Esophagus (tissue), 2 donors: ENCODE data around the gene ANP32D. TPM values are rescaled to one million over a fixed set of nuclear protein-coding genes. Genes with fewer than 3 reads are reported as not detected.
"Not testable (repeated sequence)": the region's sequence is repeated elsewhere in the genome, so short reads cannot be mapped to it uniquely, and the experiment has no call there.

Experiments
- H3K27ac ChIP-seq, 2 donors: one replicate each; pipeline ENCODE4 v1.5.1; 2013; ENCODE audit warnings: low read depth in 2 of 2, mild to moderate bottlenecking in 2 of 2, inconsistent platforms in 1 of 2, low read length in 1 of 2, moderate library complexity in 1 of 2
- H3K27me3 ChIP-seq, 2 donors: one replicate each; pipeline ENCODE4 v1.6.1; 2013; ENCODE audit warnings: low read length in 2 of 2, control low read depth in 1 of 2, mild to moderate bottlenecking in 1 of 2; ENCODE audit not compliant: insufficient read depth in 2 of 2, control insufficient read depth in 1 of 2
- H3K36me3 ChIP-seq, 2 donors: one replicate each; pipeline ENCODE4 v1.6.1; 2013; ENCODE audit warnings: low read length in 1 of 2; ENCODE audit not compliant: control insufficient read depth in 2 of 2, insufficient read depth in 2 of 2
- H3K4me1 ChIP-seq, 2 donors: one replicate each; pipeline ENCODE4 v1.6.1; 2013; ENCODE audit warnings: low read length in 1 of 2; ENCODE audit not compliant: control insufficient read depth in 2 of 2, insufficient read depth in 2 of 2
- H3K4me3 ChIP-seq, 2 donors: one replicate each; pipeline ENCODE4 v1.5.1; 2013; ENCODE audit warnings: low read length in 2 of 2, mild to moderate bottlenecking in 2 of 2, low read depth in 1 of 2, moderate library complexity in 1 of 2
- H3K9me3 ChIP-seq, 2 donors: one replicate each; pipeline ENCODE4 v1.6.1; 2013; ENCODE audit warnings: mild to moderate bottlenecking in 2 of 2, low read depth in 1 of 2, low read length in 1 of 2, moderate library complexity in 1 of 2; ENCODE audit not compliant: control insufficient read depth in 2 of 2, insufficient read depth in 1 of 2
- WGBS, 2 donors: extraction: QIAGEN DNeasy Blood & Tissue Kit; methylation state at CpG; one replicate each; pipeline ENCODE4 v1.1.7; 2013; 5-methylcytosine and 5-hydroxymethylcytosine counted together
- polyA plus RNA-seq, 2 donors: library from polyadenylated mRNA; stranded (reverse); fragments of 200-250 nt; gene quantifications; one replicate each; pipeline ENCODE4 v1.2.3, GENCODE V29; 2013
- donor health status: healthy with polysubstance abuse.
- donor health status: Bipolar disorder and iron deficiency.

The ANP32D gene
- polyA plus RNA-seq, result not detected

DNA sequence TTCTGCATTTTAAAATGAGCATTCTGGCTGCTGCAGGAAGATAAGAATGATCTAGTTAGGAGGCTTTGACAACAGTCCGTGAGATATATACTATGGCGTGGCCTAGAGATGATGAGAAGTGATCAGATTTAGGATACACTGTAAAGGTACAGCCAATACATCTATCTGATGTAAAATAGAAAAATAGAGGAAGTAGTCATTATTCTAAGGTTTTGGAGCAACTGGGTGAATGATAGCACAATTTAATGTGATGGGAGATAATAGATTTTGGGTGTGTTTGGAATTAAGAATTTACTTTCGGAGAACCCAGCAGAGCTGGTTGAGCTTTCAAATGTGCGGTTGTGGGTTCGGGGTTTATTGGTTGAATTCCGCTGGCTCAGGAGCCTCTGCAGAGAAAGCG is at the start of gene ANP32D:
Gene ANP32D, plus strand, starts transcription at position 301 of the 400 bp plus-strand sequence. CDS start 106 bp downstream, outside the sequence.
- H3K36me3 ChIP-seq, result no peaks in the 10 kb centered on the region
- no peaks in the 10 kb centered on the region for H3K4me1 ChIP-seq
- no peak within 1 kb of the TSS for H3K27ac ChIP-seq
- H3K4me3 ChIP-seq, result no peak within 1 kb of the TSS
- H3K9me3 ChIP-seq, result peaks cover 0 to 4% of the 10 kb centered on the region in 2 donors
- no peaks in the 10 kb centered on the region for H3K27me3 ChIP-seq
- 87 to 96% methylated on average over 7 of the region's 7 CpGs for WGBS, 2 donors

DNA sequence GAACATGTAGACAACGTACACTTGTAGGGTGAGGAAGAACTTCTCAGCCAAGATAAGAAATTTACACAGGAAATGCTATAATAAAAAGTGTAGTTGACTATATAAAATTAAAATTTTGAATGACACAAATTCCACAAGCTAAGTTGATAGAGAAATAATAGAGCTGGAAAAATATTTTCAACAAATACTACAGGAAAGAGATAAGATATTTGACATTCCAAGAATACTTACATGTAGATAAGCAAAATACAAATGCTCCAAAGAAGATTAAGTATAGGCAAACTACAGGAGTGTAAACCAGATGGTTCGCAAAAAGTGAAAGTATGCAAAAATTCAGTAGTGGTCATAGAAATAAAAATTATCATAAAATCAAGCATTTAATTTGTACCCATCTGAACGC is 49.2 kb upstream of the ANP32D start:
- Histone ChIP-seq H3K4me1 (no peaks in the 10 kb centered on the region), H3K36me3 (no peaks in the 10 kb centered on the region), H3K9me3 (no peaks in the 10 kb centered on the region), H3K27me3 (no peaks in the 10 kb centered on the region), H3K4me3 (no peak overlapping the region), H3K27ac (no peak overlapping the region)
- 56 to 74% methylated on average over 3 of the region's 3 CpGs for WGBS, 2 donors

GRCh38 chr12:48424644-48425043 is 47.7 kb upstream of the ANP32D start:
- WGBS, 2 donors, result 85 to 86% methylated on average over 1 of the region's 1 CpG
- no peaks in the 10 kb centered on the region for H3K9me3 ChIP-seq
- H3K4me3 ChIP-seq, result no peak overlapping the region
- no peaks in the 10 kb centered on the region for H3K36me3 ChIP-seq
- no peaks in the 10 kb centered on the region for H3K27me3 ChIP-seq
- H3K4me1 ChIP-seq, result no peaks in the 10 kb centered on the region
- no peak overlapping the region for H3K27ac ChIP-seq

GRCh38 chr12:48434016-48434415 is 38.3 kb upstream of the ANP32D start:
- not testable (repeated sequence) for H3K4me1 ChIP-seq, H3K9me3 ChIP-seq, H3K27ac ChIP-seq, H3K4me3 ChIP-seq, H3K36me3 ChIP-seq, H3K27me3 ChIP-seq
- WGBS, 2 donors, result 87 to 89% methylated on average over 10 of the region's 10 CpGs

DNA sequence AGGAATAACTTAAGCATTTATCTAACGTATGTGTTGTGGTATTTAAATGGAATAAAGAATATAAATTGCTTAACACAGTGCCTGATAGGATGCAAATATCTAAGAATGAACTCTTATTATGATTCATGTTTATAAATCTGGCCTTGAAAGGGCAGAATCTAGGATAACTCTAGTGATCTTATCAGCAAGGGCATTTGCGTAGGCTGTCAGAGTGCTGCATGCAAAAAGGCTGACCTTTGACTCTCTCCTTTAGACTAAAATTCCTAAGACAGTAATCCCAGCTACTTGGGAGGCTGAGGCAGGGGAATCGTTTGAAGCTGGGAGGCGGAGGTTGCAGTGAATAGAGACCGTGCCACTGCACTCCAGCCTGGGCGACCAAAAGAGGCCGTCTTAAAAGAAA is 31.3 kb upstream of the ANP32D start:
- H3K27me3 ChIP-seq, result no peaks in the 10 kb centered on the region
- no peak overlapping the region for H3K27ac ChIP-seq
- H3K36me3 ChIP-seq, result no peaks in the 10 kb centered on the region
- H3K4me3 ChIP-seq, result no peak overlapping the region
- 72 to 73% methylated on average over 7 of the region's 7 CpGs for WGBS, 2 donors
- no peaks in the 10 kb centered on the region for H3K4me1 ChIP-seq
- H3K9me3 ChIP-seq, result no peaks in the 10 kb centered on the region

GRCh38 chr12:48442179-48442847 is 30.0 kb upstream of the ANP32D start:
- 82 to 90% methylated on average over 3 of the region's 3 CpGs for WGBS, 2 donors
- Histone ChIP-seq H3K27ac (no peak overlapping the region), H3K4me3 (no peak overlapping the region), H3K27me3 (no peaks in the 10 kb centered on the region), H3K9me3 (no peaks in the 10 kb centered on the region), H3K4me1 (no peaks in the 10 kb centered on the region), H3K36me3 (no peaks in the 10 kb centered on the region)

- H3K4me1 ChIP-seq, result no peaks in the 10 kb centered on the region
- no peak overlapping the region for H3K27ac ChIP-seq
- WGBS, 2 donors, result 76 to 82% methylated on average over 3 of the region's 3 CpGs
- no peaks in the 10 kb centered on the region for H3K36me3 ChIP-seq
- no peaks in the 10 kb centered on the region for H3K9me3 ChIP-seq
- H3K27me3 ChIP-seq, result no peaks in the 10 kb centered on the region
- H3K4me3 ChIP-seq, result no peak overlapping the region
These were observed 26.8 kb upstream of the ANP32D start for GRCh38 chr12:48445538-48445937.

- 38 to 45% methylated on average over 4 of the region's 4 CpGs for WGBS, 2 donors
- Histone ChIP-seq H3K4me3 (no peak overlapping the region), H3K4me1 (no peaks in the 10 kb centered on the region), H3K27me3 (no peaks in the 10 kb centered on the region), H3K9me3 (no peaks in the 10 kb centered on the region), H3K27ac (no peak overlapping the region), H3K36me3 (no peaks in the 10 kb centered on the region)
These were observed 26.1 kb upstream of the ANP32D start for GRCh38 chr12:48446161-48446776.

DNA sequence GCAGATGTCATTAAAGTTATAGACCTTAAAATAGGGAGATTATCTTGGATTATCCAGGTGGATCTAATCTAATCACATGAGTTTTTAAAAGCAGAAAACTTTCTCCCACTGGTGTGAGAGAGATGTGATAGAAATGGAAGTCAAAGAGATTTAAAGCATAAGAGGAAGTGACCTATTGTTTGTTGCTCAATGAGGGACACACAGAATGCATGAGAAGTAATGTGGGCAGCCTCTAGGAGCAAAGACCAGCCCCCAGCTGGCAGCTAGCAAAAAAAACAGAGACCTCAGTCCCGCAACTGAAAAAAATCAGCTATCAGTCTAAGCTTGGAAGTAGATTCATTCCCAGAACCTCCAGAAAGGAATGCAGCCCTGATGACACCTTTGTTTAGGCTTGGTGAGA is 24.6 kb upstream of the ANP32D start:
- H3K4me1 ChIP-seq, result no peaks in the 10 kb centered on the region
- H3K36me3 ChIP-seq, result no peaks in the 10 kb centered on the region
- H3K27ac ChIP-seq, result no peak overlapping the region
- WGBS, 2 donors, result 83 to 85% methylated on average over 1 of the region's 1 CpG
- H3K27me3 ChIP-seq, result no peaks in the 10 kb centered on the region
- no peaks in the 10 kb centered on the region for H3K9me3 ChIP-seq
- no peak overlapping the region for H3K4me3 ChIP-seq

DNA sequence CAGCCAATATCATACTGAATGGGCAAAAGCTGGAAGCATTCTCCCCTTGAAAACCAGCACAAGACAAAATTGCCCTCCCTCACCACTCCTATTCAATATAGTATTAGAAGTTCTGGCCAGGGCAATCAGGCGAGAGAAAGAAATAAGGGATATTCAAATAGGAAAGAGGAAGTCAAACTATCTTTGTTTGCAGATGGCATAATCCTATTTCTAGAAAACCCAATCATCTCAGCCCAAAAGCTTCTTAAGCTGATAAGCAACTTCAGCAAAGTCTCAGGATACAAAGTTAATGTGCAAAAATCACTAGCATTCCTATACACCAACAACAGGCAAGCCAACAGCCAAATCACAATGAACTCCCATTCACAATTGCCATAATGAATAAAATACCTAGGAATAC is 21.0 kb upstream of the ANP32D start:
- Histone ChIP-seq H3K4me1 (no peaks in the 10 kb centered on the region), H3K36me3 (no peaks in the 10 kb centered on the region), H3K27me3 (no peaks in the 10 kb centered on the region), H3K27ac (no peak overlapping the region), H3K9me3 (no peaks in the 10 kb centered on the region), H3K4me3 (no peak overlapping the region)
- 90 to 95% methylated on average over 1 of the region's 1 CpG for WGBS, 2 donors
